Measurements from ENCODE around the gene HOOK2.
A peak's percentile ranks its signal among the peaks of the same experiment; 100 is the strongest.
"Not testable (repeated sequence)": the region's sequence is repeated elsewhere in the genome, so short reads cannot be mapped to it uniquely, and the experiment has no call there.

Gene HOOK2

DNA sequence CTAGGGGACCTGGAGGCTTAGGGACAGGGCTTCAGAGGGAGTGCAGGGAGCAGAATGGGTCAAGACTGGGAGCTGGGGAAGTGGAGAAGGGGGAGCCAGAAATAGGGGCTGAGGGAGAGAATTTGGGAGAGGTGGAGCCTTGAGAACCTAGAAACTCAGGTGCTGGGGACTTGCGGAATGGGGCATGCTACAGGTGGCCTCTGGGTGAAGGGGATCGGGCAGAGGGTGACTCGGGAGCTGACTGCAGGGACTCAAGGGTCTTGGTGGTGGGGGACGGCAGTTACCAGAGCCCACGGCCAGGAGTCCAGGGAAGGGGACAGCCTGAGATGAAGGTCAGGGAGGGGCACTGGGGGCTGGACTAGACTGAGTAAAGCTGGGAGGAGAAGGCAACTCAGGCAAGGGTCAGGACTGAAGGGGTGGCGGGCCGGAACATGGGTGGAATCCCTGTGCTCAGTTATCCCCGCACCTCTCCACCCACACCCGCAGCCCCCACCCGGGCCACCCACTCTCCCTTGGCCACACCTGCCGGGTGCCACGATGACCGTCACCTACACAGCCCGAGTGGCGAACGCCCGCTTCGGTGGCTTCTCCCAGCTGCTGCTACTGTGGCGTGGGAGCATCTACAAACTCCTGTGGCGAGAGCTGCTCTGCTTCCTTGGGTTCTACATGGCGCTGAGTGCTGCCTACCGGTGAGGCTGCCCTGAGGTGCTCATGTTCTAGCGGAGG, 23.1 kb downstream of the HOOK2 start:
- no peak for DNase-seq

DNA sequence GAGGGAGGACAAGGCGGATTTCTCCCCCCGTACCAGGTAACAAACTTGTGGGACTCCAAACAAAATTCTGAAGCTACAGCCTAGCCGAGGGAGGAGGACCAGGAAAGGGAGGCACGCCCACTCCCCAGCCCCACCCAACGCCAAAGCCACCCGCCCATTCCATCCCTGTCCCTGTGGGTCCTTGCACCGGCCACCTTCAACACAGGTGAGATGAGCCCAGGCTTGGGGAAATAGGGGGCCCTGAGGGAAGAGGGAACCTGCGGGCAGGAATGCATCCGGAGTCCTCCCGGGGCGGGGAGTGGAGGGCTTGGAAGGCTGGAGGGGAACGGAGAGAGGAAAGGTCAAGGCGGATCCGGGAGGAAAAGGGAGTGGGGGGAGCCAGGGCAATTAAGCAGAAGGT, 23.7 kb downstream of the HOOK2 start, which contains the start of gene BEST2:
TSS of gene BEST2 (plus strand) at position 157 of the 400 bp plus-strand sequence. CDS start 802 bp downstream, outside the sequence.
- no peak for DNase-seq

DNA sequence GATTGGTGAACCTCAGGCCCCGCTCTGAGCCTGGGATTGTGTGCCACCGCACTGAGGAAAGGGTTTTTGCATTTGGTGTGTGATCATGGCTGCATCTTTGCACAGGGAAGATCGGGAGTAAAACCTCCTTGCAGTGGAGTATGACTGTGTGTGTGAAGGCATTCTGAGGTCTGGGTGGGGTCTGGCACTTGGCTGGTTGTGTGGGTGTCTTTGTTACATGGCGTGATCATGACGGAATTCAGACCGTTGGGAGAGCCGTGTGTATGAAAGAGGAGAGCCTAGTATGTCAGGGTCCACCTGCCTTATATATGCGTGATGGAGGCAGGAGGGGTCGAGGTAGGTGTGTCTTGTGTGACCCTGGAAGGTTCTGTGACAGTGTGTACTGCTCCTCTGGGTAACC, 24.5 kb downstream of the HOOK2 start:
- no peak for DNase-seq

DNA sequence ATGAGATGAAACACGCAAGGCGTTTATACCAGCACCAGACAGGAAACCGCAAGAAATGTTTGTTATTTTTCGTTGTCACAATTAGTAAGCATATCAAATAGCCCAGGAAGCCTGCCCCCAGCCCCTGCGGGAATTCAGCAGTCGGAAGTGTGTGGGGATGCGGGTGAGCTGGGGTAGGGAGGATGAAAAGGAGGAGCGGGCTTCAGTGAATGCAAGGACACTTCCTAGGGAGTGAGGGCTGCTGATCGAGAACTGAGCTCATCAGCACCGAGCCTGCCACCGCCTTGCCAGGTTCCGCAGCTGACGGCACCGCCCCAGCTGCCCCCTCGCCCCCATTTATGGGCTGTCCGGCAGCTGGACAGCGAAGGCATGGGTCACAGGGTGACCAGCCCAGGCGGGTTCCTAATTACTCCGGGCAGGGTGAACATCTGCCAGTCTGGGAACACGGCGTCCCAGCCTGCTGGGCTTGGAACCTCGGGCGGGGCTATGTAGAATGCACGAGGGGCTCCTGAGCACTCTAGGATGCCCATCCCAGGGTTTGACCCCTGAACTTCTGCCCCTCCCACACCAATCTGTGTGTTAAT, 25.3 kb downstream of the HOOK2 start:
- no peak for DNase-seq

DNA sequence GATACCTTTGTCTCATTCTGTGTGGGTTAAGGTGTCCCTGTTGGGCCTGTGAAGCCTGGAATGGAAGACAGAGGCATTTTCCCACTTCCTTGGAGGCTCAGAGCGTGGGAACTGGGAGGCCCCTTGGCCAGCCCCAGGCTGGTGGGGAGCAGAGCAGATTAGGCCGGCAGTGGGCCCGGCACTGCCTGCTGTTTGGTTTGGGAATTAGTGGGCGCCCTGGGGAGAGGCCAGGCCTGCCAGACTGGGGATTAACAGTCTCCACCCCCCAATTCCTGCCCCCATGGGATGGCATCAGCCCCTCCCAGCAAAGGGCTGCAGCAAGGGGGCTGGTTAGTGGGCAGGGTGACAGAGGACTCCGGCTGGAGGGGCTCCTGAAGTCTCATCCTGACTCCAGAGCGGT, 26.9 kb downstream of the HOOK2 start:
- no peak for DNase-seq

DNA sequence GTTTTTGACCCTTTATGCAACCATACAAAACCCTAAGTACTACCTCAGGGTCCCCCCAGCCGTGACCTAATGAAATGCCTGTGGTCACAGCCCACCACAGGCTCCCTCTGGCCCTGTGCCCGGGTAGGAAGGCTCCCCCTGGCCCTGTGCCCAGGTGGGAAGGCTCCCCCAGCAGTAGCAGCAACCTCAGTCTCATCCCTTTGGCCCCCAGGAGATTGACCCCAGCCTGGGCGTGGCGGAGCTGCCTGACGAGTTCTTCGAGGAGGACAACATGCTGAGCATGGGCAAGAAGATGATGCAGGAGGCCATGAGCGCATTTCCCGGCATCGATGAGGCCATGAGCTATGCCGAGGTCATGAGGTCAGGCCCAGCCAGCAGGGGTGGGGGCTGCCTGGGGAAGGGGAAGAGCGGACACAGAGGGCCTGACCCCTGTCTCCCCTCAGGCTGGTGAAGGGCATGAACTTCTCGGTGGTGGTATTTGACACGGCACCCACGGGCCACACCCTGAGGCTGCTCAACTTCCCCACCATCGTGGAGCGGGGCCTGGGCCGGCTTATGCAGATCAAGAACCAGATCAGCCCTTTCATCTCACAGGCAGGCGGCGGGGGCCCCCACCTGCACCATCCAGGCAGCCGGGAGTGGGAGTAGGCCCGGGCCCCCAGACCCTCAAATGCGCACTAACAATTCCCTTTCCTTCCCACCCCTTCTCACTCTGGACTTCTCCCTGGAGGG, 30.0 kb downstream of the HOOK2 start:
- DNase-seq, result no peak

DNA sequence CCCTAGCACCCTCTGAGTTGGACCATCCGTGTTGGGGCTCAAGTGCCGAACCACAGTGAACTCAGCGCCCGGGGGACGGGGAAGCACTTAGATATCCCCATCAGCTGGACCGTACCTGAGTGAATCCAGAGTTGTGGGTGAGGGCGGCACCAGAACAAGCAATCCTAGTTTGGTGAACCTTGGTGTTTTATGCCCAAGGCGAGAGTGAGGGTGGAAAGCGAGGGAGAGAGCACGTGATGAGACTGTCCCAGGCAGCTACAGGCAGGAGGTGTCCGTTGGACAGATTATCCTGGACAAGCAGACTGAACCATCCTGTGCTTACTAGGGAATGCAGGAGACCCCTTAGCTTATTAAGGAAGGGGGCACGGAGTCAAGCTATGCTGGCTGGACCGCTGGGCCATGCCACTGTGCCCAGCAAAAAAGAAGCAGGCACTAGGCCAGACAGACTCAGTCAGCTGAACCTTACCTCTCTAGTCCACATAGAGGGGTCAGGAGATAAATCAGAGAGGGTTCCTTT, 37.5 kb downstream of the HOOK2 start:
- no peak for DNase-seq

DNA sequence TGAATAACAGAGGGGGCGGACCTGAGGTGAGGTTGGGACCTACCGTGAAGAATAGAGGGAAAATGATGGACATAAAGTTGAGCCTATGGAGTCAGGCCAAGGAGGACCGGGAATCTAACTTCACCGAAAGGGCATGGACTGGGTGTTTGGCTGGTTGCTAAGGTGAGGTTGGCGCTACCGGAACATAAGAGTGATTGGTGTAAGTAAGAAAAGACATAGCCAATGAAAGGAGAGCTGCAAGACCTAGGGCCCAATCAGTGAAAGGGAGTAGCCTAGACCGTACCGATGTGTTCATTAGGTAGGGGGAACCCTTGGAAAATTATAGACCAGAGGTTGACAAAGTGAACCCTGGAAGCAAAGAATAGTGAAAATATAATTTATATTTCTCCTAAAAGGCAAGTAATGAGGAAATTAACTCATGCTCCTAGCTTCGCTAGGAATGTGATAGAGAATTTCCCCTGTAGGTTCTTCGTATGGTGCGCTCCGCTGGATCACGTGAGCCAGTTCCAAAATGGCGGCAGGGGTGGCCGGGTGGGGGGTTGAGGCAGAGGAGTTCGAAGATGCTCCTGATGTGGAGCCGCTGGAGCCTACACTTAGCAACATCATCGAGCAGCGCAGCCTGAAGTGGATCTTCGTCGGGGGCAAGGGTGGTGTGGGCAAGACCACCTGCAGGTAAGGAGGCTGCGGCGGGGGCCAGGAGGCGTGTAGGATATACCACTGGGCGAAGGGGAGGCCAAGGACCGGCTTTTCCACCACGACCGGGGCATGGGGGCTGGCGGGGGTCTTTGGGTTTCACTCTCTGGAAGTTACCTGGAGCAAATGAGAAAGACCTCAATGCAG, 38.1 kb downstream of the HOOK2 start, which contains the start of gene GET3:
TSS of gene GET3 (plus strand) at position 503 of the 840 bp plus-strand sequence. CDS start at position 512, 9 bp downstream.
- DNase-seq, result peak; percentile 90

DNA sequence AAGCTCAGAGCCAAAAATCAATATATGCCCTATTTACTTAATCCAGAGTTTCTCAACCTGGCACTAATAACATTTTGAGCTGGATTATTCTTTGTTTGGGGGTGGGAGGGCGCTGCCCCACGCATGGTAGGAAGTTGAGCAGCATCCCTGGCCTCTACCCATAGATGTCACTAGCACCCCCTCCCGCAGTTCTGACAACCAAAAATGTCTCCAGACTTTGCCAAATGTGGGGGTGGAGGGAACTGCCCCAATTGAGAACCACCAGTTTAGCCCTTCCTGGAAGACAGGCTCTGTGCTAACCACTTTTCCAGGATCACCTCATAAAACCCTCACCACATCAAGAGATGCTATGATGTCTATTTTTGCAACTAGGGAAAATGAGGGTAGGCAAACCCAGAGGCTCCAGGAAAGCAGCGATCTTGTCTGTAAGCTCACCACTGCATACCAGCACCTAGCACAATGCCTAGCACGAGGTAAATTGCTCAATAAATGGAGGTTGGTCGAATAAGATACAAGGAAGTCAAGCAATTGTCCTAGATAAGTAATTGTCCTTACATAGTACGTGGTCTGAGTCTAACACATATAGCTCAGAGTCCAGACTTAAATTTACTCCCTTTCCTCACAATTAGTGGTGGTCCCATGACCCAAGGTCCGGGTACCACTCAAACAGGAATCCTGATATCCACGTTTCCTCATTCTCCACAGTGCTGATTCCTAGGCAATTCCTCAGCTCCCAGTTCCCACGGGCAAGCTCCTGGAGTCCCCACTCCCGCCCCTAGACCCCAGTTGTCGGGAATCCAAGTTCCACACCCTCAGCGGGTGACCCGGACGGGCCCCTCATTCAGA, 41.8 kb downstream of the HOOK2 start:
- no peak for DNase-seq

DNA sequence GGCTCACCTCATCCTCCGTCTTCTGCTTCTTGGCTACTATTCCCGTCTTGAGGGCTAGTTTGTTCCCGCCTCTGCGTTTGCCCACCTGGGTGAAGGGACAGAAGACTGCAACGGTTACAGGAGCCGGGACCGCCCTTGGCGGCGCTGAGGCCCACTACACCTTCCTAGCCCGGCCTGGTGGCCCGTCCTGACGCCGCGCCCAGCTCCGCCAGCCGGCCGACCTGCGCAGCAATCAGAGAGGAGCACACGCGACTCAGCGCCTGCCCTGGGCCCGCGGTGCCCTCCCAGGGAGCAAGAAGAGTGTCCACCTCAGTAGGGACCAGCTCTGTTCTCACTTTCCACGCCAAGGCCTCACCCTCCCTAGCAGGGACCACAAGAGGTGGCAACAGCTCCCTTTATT, 44.0 kb downstream of the HOOK2 start:
- no peak for DNase-seq

DNA sequence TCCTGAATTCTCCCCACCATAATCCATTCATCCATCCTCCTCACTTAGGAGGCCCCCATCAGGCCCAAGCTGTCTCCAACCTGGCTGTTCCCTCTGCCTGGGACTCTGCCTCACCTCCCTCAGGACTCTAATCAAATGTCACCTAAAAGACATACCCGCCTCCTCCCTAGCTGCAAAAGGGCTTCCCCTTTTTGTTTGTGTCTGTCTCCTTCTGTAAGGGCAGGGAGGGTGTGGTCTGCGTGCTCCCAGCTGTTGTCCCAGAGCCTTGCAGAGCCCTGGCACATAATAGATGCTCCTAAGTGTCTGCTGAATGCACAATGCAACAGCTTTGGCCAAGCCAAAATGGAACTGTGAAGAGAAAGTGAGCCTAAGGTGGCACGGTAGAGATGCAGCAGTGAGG, 45.3 kb downstream of the HOOK2 start:
- DNase-seq, result no peak

DNA sequence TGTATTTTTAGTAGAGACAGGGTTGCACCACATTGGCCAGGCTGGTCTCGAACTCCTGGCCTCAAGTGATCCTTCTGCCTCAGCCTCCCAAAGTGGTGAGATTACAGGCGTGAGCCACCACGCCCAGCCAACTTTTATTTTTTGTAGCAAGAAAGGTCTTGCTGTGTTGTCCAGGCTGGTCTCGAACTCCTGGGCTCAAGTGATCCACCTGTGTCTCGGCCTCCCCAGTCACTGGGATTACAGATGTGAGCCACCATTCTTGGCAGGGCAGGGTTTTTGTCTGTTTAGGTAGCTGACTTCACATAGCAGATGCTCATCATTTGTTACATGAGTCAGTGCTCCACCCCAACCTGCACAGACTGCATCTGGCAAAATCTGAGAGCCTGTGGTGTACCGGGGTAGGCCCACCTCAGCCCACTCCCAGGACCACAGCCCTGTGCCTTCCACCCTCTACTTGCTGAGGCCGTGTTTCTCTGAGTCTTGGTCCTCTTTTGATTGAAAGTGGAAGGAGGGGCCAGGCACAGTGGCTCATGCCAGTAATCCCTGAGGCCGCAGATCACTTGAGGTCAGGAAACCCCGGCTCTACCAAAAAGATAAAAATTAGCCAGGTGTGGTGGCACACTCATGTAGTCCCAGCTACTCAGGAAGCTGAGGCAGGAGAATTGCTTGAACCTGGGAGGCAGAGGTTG, 47.5 kb downstream of the HOOK2 start:
- no peak for DNase-seq

DNA sequence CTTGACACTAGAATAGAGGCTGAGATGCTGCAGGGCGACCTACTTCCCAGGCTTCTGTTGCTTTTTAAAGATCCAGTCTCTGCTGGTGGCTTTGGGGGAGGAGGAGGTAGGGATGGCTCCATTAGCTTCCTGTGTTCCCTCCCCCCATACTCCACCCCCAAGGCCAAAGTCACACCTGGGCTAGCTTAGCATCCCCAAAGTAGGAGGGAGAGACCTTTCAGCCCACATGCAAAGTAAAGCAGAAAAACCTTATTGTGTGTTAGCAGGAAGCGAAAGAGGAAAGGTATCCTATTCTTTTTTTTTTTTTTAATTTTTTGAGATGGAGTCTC, 48.4 kb downstream of the HOOK2 start:
- no peak for DNase-seq

DNA sequence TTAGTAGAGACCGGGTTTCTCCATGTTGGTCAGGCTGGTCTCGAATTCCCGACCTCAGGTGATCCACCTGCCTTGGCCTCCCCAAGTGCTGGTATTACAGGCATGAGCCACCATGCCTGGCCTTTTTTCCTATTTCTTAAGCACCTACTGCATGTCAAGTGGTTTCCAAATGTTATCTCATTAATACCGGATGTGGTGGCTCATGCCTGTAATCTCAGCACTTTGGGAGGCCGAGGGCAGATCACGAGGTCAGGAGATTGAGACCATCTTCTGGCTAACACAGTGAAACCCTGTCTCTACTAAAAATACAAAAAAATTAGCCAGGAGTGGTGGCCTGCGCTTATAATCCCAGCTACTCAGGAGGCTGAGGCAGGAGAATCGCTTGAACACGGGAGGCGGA, 49.7 kb downstream of the HOOK2 start:
- not testable (repeated sequence) for DNase-seq

DNA sequence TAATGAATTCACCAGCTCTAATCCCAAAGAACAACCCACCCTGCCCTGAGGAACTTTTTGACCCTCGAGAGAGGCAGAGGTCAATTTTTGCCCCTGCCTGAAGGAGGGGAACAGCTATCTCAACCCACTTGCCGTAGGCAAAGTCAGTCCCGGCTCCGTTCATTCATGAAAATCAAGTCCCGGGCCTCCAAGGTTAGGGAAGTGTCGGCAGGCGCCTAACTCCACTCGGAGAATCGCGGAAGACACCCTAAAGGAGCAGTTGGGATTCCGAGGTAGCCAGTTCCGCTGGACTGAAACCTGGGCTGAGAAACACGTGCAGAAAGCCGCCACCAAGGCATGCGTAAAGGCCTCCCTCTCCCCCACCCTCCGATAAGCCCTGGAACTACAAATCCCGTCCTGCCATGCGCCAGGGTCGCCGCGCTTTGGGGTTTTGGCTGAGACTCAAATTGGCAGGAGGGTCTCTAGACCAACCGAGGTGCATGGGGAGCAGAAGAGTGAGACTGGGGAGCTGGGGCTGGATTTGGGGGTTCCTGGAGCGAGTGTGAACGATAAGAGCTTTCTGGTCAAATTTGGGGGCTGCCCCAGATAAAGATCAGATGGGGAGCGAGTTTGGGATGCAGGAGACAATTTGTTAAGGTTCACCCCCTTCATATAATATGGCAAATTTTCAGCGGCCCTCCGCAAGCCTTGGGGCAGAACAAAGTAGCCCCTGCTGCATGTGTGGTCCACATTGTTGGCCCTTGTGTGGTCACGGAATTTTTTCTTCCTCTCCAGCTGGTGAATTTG, 51.5 kb downstream of the HOOK2 start, which contains the start of gene TNPO2:
TSS of gene TNPO2 (minus strand) at position 292 of the 786 bp plus-strand sequence. CDS start 2,955 bp downstream, outside the sequence.
- peak; percentile 76 for DNase-seq

DNA sequence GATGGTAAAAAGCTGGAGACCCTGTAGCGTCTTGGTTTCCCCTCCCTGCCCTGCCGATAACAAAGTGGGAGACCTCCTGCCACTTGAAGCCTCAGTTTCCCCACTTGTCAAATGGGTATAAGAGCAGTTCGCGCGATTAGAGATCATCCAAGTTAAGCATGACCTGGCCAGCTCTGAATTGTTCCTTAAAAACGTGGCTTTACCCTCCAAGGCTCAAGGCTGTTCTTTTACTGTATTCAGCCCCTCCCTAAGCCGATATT, 52.0 kb downstream of the HOOK2 start:
- DNase-seq, result no peak

DNA sequence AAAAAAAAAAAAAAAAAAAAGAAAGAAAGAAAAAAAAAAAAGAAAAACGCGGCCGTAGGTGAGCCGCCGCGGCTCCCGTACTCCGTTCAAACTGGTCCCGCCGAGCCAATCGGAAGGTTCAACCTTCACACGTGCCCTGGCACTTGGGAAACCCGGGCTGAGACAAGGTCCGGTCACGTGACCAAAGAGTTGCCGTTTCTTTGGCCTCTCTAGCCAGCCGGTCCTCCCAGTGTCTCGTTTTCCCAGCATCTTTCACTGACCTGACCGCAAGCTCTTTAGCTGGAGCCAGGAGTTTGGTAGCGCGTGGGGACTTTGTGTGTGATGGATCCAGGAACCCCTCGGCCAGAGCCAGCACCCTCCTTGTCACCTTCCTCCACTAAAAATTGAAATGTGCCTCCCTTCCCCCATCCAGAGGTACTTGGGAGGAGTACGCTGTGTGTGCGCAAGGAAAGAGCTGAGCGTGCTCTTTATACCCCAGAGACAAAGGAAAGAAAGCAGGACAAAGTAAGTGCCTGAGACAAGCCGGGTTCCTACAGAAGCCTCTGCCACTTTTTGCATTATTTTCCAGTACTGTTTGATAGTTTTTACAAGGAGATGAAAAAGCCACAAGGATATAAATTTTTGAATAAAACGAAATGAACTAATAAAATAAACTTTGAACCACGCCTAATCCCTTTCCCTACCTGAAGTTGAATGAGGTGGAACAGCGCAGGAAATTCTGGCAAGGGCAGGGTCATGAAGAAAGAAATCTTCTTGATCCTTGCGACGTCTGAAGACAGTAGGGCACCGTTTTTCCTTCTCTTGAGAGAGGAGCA, 52.6 kb downstream of the HOOK2 start:
- DNase-seq, result peak; percentile 91

DNA sequence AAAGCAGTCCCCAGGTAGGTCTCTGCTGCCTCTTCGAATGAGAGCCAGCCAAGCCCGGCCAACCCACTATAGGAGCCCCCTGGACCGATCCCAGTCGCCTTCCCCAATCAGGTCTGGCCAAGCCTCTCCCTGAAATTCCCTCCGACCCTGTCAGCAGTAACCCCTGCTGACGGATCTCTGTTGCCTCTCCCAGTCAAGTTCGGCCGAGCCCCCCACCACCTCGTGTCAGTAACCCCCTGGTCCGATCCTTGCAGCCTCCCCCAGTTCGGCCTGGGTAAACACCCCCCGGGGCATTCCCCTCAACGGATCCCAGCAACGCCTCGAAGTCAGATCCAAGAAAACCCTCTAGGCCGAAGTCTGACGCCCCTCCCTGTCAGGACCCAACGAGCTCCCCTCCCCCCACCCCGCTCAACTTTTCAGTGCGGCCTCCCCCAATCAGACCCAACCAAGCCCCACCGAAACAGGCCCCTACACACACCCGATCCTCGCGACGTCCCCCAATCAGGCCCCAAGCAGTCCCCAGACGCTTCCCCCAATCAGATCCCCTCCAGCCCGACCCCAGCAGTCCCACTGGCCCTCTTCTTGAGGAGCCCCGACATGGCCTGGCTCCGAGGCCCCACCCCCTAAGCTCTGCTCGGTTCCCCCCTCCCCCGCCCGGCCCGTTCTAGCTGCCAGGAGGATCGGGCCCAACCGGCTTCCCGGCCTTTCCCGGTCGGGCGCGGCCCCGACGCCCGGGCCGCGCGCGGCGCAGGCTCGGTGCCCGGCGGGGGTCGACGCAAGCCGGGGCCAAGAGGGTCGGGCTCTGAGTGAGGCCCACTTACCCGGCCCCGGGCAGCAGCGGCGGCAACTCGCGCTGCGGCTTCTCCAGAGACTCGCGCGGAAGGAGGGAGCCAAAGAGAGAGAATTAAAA, 53.4 kb downstream of the HOOK2 start:
- DNase-seq, result peak; percentile 61
